ENCODE data around the gene ZNF556.

The ZNF556 gene

GRCh38 chr19:2827022-2827421 lies 40.1 kb upstream of the ZNF556 start:
- TF ChIP-seq POLR2A (IDR thresholded peaks at IDR 0.05; ENCODE audit: extremely low read depth, insufficient read length) (no peak), MYC (IDR thresholded peaks at IDR 0.05; ENCODE audit: low read depth, low read length) (no peak), CTCF (IDR thresholded peaks at IDR 0.05; ENCODE audit: low read depth, low read length) (no peak)
- H3K4me3 ChIP-seq (ENCODE audit: low read depth, low read length): no peak overlapping the region
- DNase-seq (ENCODE audit: low read depth): no peak

DNA sequence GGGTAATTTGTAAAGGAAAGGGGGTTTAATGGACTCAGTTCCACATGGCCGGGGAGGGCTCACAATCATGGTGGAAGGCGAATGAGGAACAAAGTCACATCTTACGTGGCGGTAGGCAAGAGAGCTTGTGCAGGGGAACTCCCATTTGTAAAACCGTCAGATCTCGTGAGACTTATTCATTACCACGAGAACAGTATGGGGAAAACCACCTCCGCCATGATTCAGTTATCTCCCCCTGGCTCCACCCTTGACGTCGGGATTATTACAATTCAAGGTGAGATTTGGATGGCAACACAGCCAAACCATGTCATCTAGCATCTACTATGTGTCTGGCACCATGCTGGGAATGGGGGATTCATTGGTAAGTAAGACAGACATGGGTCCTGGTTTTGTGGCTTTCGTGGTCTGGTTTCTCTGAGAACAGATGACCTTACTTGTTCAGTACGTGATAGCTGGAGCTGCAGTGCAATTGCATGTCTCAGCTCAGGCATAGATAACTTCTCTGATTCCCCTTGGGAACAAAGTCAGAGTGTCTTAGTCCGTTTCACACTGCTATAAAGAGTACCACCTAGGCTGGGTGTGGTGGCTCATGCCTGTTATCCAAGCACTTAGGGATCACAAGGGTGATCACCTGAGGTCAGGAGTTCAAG lies 39.2 kb upstream of the ZNF556 start:
- peak; percentile 70 for DNase-seq (ENCODE audit: low read depth)
- no peak overlapping the region for H3K4me3 ChIP-seq (ENCODE audit: low read depth, low read length)
- no peak for TF ChIP-seq POLR2A (IDR thresholded peaks at IDR 0.05; ENCODE audit: extremely low read depth, insufficient read length)
- TF ChIP-seq MAX (IDR thresholded peaks at IDR 0.05; ENCODE audit: low read depth, low read length): no peak
- no peak for TF ChIP-seq CTCF (IDR thresholded peaks at IDR 0.05; ENCODE audit: low read depth, low read length)
- no peak for TF ChIP-seq MYC (IDR thresholded peaks at IDR 0.05; ENCODE audit: low read depth, low read length)

GRCh38 chr19:2834294-2834871 lies 32.8 kb upstream of the ZNF556 start:
- no peak for DNase-seq (ENCODE audit: low read depth)
- no peak overlapping the region for H3K4me3 ChIP-seq (ENCODE audit: low read depth, low read length)
- no peak for TF ChIP-seq MYC (IDR thresholded peaks at IDR 0.05; ENCODE audit: low read depth, low read length)
- no peak for TF ChIP-seq POLR2A (IDR thresholded peaks at IDR 0.05; ENCODE audit: extremely low read depth, insufficient read length)
- no peak for TF ChIP-seq CTCF (IDR thresholded peaks at IDR 0.05; ENCODE audit: low read depth, low read length)
- no peak for TF ChIP-seq MAX (IDR thresholded peaks at IDR 0.05; ENCODE audit: low read depth, low read length)

DNA sequence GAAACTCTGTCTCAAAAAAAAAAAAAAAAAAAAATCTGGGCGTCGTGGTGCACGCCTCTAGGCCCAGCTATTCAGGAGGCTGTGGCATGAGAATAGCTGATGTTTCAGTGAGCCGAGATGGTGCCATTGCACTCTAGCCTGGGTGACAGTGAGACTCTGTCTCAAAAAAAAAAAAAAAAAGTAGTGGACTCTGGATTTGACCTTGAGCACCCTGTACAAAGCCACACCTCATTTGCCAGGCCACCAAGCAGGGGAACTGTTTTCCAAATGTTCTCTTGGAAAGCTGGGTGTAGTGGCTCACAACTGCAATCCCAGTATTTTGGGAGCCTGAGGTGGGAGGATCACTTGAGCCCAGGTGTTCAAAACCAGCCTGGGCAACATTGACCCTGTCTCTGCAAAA lies 29.7 kb upstream of the ZNF556 start:
- no peak for TF ChIP-seq POLR2A (IDR thresholded peaks at IDR 0.05; ENCODE audit: extremely low read depth, insufficient read length)
- no peak for TF ChIP-seq MAX (IDR thresholded peaks at IDR 0.05; ENCODE audit: low read depth, low read length)
- no peak for TF ChIP-seq CTCF (IDR thresholded peaks at IDR 0.05; ENCODE audit: low read depth, low read length)
- TF ChIP-seq MYC (IDR thresholded peaks at IDR 0.05; ENCODE audit: low read depth, low read length): no peak
- no peak for DNase-seq (ENCODE audit: low read depth)
- H3K4me3 ChIP-seq (ENCODE audit: low read depth, low read length): no peak overlapping the region

- H3K4me3 ChIP-seq (ENCODE audit: low read depth, low read length): peak within 1 kb of the TSS; percentile 60
- TF ChIP-seq MAX (IDR thresholded peaks at IDR 0.05; ENCODE audit: low read depth, low read length) (no peak; the same call in none of the 2 replicates), CTCF (IDR thresholded peaks at IDR 0.05; ENCODE audit: low read depth, low read length) (peak; percentile 14), POLR2A (IDR thresholded peaks at IDR 0.05; ENCODE audit: extremely low read depth, insufficient read length) (peak; percentile 27), MYC (IDR thresholded peaks at IDR 0.05; ENCODE audit: low read depth, low read length) (0 out of 2 replicates have a peak, but pooled peaks have one; percentile 17)
- peak; percentile 97 for DNase-seq (ENCODE audit: low read depth)
Observed at GRCh38 chr19:2840794-2841791, 26.0 kb upstream of the ZNF556 start, which contains the start of gene ZNF555. TSS of gene ZNF555 (plus strand) at chr19:2841475. CDS start at chr19:2841573, 98 bp downstream.

All from NB4 (cell line).